GM23338 (cell line): ENCODE data around the gene NCKIPSD. TPM values are rescaled to one million over a fixed set of nuclear protein-coding genes. Genes with fewer than 3 reads are reported as not detected.

Experiments used
- ATAC-seq: fragments of 200-7000 bp; cut with Tn5 transposase; 3 replicates; pipeline ENCODE4 v1.9.1; 2020
- DNase-seq: peaks from one replicate; pipeline ENCODE4 v3.0.0-alpha.2; 2015; ENCODE audit warnings: low spot score
- H2AFZ ChIP-seq: fragments of 200-600 bp; sonication (generic); 2 replicates; pipeline ENCODE4 v1.8.0; 2016; ENCODE audit warnings: antibody characterized with exemption, mild to moderate bottlenecking, moderate library complexity
- H3F3A ChIP-seq: fragments of 200-600 bp; sonication (generic); replicated peaks from 2 replicates; pipeline ENCODE4 v1.8.0; 2017; ENCODE audit warnings: antibody characterized with exemption, mixed run types, low read depth
- H3K27ac ChIP-seq: fragments of 200-600 bp; sonication (generic); 2 replicates; pipeline ENCODE4 v1.6.1; 2016; ENCODE audit warnings: low read depth
- H3K27me3 ChIP-seq: fragments of 200-600 bp; sonication (generic); 2 replicates; pipeline ENCODE4 v1.8.0; 2016; ENCODE audit warnings: mild to moderate bottlenecking, mixed run types, moderate library complexity; ENCODE audit not compliant: insufficient read depth
- H3K36me3 ChIP-seq: fragments of 200-600 bp; sonication (generic); 2 replicates; pipeline ENCODE4 v1.8.0; 2016; ENCODE audit warnings: mild to moderate bottlenecking; ENCODE audit not compliant: insufficient read depth
- H3K4me1 ChIP-seq: fragments of 200-600 bp; sonication (generic); 2 replicates; pipeline ENCODE4 v1.8.0; 2016; ENCODE audit warnings: mild to moderate bottlenecking, moderate library complexity; ENCODE audit not compliant: insufficient read depth
- H3K4me2 ChIP-seq: fragments of 200-600 bp; sonication (generic); 2 replicates; pipeline ENCODE4 v1.7.1; 2017; ENCODE audit warnings: mixed run types
- H3K4me3 ChIP-seq: fragments of 200-600 bp; sonication (generic); 2 replicates; pipeline ENCODE4 v1.6.1; 2016; ENCODE audit warnings: mixed run types
- H3K79me2 ChIP-seq: fragments of 200-600 bp; sonication (generic); replicated peaks from 2 replicates; pipeline ENCODE4 v1.8.0; 2017; ENCODE audit warnings: mild to moderate bottlenecking; ENCODE audit not compliant: insufficient read depth
- H3K9me2 ChIP-seq: fragments of 200-600 bp; sonication (generic); 2 replicates; pipeline ENCODE4 v1.8.0; 2017; ENCODE audit not compliant: insufficient read depth
- H4K20me1 ChIP-seq: fragments of 200-600 bp; sonication (generic); replicated peaks from 2 replicates; pipeline ENCODE4 v1.8.0; 2017; ENCODE audit warnings: mild to moderate bottlenecking; ENCODE audit not compliant: insufficient read depth
- H3K27ac Mint-ChIP-seq: 2 replicates; pipeline ENCODE4 v1.8.0; 2020; ENCODE audit warnings: inconsistent platforms, mild to moderate bottlenecking, moderate library complexity, mixed read lengths
- H3K27me3 Mint-ChIP-seq: 3 replicates; pipeline ENCODE4 v1.8.0; 2022; ENCODE audit warnings: low read depth, mild to moderate bottlenecking, moderate library complexity, mixed read lengths, inconsistent platforms; ENCODE audit not compliant: insufficient read depth, poor library complexity
- H3K36me3 Mint-ChIP-seq: 3 replicates; pipeline ENCODE4 v1.8.0; 2021; ENCODE audit warnings: low read depth, mild to moderate bottlenecking, inconsistent platforms, moderate library complexity, mixed read lengths
- H3K4me1 Mint-ChIP-seq: 3 replicates; pipeline ENCODE4 v1.8.0; 2020; ENCODE audit warnings: mild to moderate bottlenecking, inconsistent platforms, mixed read lengths
- H3K4me3 Mint-ChIP-seq: 3 replicates; pipeline ENCODE4 v1.8.0; 2021; ENCODE audit warnings: moderate library complexity, mild to moderate bottlenecking, inconsistent platforms, mixed read lengths
- H3K9me3 Mint-ChIP-seq: 3 replicates; pipeline ENCODE4 v1.8.0; 2020; ENCODE audit warnings: moderate library complexity, mild to moderate bottlenecking, inconsistent platforms, mixed read lengths
- CTCF ChIP-seq, 2 experiments: fragments of 200-600 bp in 1 of 2; sonication (generic) in 1 of 2; conservative IDR thresholded peaks; 2 replicates each; pipeline versions ENCODE4 v1.5.1 to v1.6.1; 2016 to 2017; ENCODE audit warnings: antibody characterized with exemption in 2 of 2, low read depth in 2 of 2, mild to moderate bottlenecking in 2 of 2, moderate library complexity in 1 of 2
- EZH2 ChIP-seq: fragments of 200-600 bp; sonication (generic); IDR thresholded peaks from one replicate; pipeline ENCODE4 v1.8.0; 2017; ENCODE audit warnings: antibody characterized with exemption, mild to moderate bottlenecking, low read depth; ENCODE audit not compliant: unreplicated experiment
- EZH2phosphoT487 ChIP-seq: fragments of 200-600 bp; sonication (generic); IDR thresholded peaks from one replicate; pipeline ENCODE4 v1.8.1; 2018; ENCODE audit warnings: antibody characterized with exemption; ENCODE audit not compliant: unreplicated experiment
- NANOG ChIP-seq: IDR thresholded peaks from 2 replicates; pipeline ENCODE4 v1.6.1; 2016; ENCODE audit warnings: antibody characterized with exemption, borderline replicate concordance
- POLR2AphosphoS5 ChIP-seq: IDR thresholded peaks from 2 replicates; pipeline ENCODE4 v1.6.1; 2016; ENCODE audit warnings: antibody characterized with exemption, low read depth
- REST ChIP-seq: IDR thresholded peaks from one replicate; pipeline ENCODE4 v1.6.1; 2018; ENCODE audit warnings: antibody characterized with exemption; ENCODE audit not compliant: unreplicated experiment
- STAT1 ChIP-seq: IDR thresholded peaks from one replicate; pipeline ENCODE4 v1.6.1; 2016; ENCODE audit warnings: antibody characterized with exemption; ENCODE audit not compliant: unreplicated experiment
- ZNF114 ChIP-seq: fragments of 250-450 bp; sonication (Bioruptor Pico); IDR thresholded peaks from 2 replicates; pipeline ENCODE4 v1.5.0; 2020; ENCODE audit warnings: mild to moderate bottlenecking, moderate library complexity
- ZNF331 ChIP-seq: fragments of 250-450 bp; sonication (Bioruptor Pico); IDR thresholded peaks from 2 replicates; pipeline ENCODE4 v1.5.0; 2020; ENCODE audit warnings: low read depth, mild to moderate bottlenecking, moderate library complexity
- polyA plus RNA-seq: library from polyadenylated mRNA; unstranded; fragments of >200 nt; fragmentation: Nextera tagmentation; extraction: Ambion mirVana; gene quantifications from 2 replicates; pipeline ENCODE4 v1.2.1, GENCODE V29; 2016
- total RNA-seq: library from RNA; depleted of rRNA; stranded (reverse); fragments of >200 nt; shearing (Covaris generic); gene quantifications from 2 replicates; pipeline ENCODE4 v1.2.3, GENCODE V29; 2014

NCKIPSD gene
- total and polyA plus RNA-seq, 2 experiments from 2014 or later = 15.1 to 45.1 TPM

DNA sequence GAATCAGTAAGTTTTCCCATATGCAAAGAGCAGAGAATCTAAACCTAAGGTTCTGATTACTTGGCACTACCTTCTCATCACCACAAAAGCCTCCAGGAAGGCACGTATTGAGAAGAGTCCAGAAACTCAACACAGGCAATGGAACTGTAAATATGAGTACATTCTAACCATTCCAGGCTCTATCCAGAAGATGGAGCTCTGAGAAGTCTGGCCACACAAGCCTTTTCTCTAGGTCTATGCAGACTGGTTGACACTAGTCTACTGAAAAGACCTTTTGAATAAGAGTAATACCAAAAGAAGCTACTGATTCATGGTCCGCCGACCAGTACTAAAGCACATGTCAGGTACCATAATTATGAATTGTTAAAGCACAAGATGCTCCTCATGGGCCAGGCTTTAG lies 12.2 kb upstream of the NCKIPSD start:
- Histone ChIP-seq H2AFZ (no peak overlapping the region), H3K27ac (peak overlapping the region; percentile 40; the same call in 1 of the 2 replicates), H3K36me3 (peaks cover 32% of the 10 kb centered on the region), H3K9me2 (no peaks in the 10 kb centered on the region), H4K20me1 (peaks cover 73% of the 10 kb centered on the region), H3K79me2 (peaks cover 94% of the 10 kb centered on the region), H3F3A (peaks cover 23% of the 10 kb centered on the region), H3K4me1 (peaks cover 43% of the 10 kb centered on the region), H3K27me3 (no peaks in the 10 kb centered on the region), H3K4me3 (no peak overlapping the region), H3K4me2 (no peak overlapping the region)
- TF ChIP-seq POLR2AphosphoS5 (no peak), CTCF (conservative IDR thresholded peaks at IDR 0.05; ENCODE audit: low read depth in 2 of 2) (peak in 1 of 2 experiments; percentile 19; a peak in 2 of 4 replicates)
- H3K27ac Mint-ChIP-seq = no peak overlapping the region
- peaks cover 71% of the 10 kb centered on the region for H3K36me3 Mint-ChIP-seq
- no peak for ATAC-seq
- H3K27me3 Mint-ChIP-seq = peaks cover 4% of the 10 kb centered on the region
- H3K4me3 Mint-ChIP-seq = no peak overlapping the region
- no peaks in the 10 kb centered on the region; the same call in 2 of the 3 replicates for H3K9me3 Mint-ChIP-seq
- no peak for DNase-seq
- peaks cover 33% of the 10 kb centered on the region for H3K4me1 Mint-ChIP-seq

- H4K20me1 ChIP-seq = peaks cover 74% of the 10 kb centered on the region
- no peak overlapping the region for H3K27ac Mint-ChIP-seq
- peaks cover 31% of the 10 kb centered on the region for H3K4me1 ChIP-seq
- H3K4me2 ChIP-seq = peak overlapping the region; percentile 62
- no peaks in the 10 kb centered on the region for H3K9me2 ChIP-seq
- H3K4me3 ChIP-seq = 0 out of 2 replicates have a peak overlapping the region, but pooled peaks have one; percentile 14
- ATAC-seq (no peak), DNase-seq (no peak)
- peak overlapping the region; percentile 39 for H3K27ac ChIP-seq
- peaks cover 88% of the 10 kb centered on the region for H3K79me2 ChIP-seq
- H3K4me1 Mint-ChIP-seq = peaks cover 24% of the 10 kb centered on the region
- peaks cover 28% of the 10 kb centered on the region for H3F3A ChIP-seq
- peaks cover 42% of the 10 kb centered on the region for H3K36me3 ChIP-seq
- TF ChIP-seq STAT1 (no peak), ZNF114 (no peak), EZH2 (no peak), NANOG (no peak), ZNF331 (CRISPR knock-in tag) (no peak), EZH2phosphoT487 (no peak), POLR2AphosphoS5 (no peak), REST (no peak)
- no peak overlapping the region for H2AFZ ChIP-seq
- H3K27me3 Mint-ChIP-seq = no peaks in the 10 kb centered on the region
- peaks cover 72% of the 10 kb centered on the region for H3K36me3 Mint-ChIP-seq
- H3K9me3 Mint-ChIP-seq = no peaks in the 10 kb centered on the region
- H3K4me3 Mint-ChIP-seq = no peak overlapping the region
- no peaks in the 10 kb centered on the region for H3K27me3 ChIP-seq
Observed at GRCh38 chr3:48696601-48697000, 10.9 kb upstream of the NCKIPSD start.
